ENCODE measurements around the gene GRM8. TPM values are rescaled to one million over a fixed set of nuclear protein-coding genes. Genes with fewer than 3 reads are reported as not detected.

The GRM8 gene
- total RNA-seq, 1 experiment from 2014 or later: 1.8 TPM

- Histone ChIP-seq H3K56ac (ENCODE audit: insufficient read length, low read depth, low read length) (no peak overlapping the region), H3K23me2 (ENCODE audit: insufficient read length, low read depth, low read length, poor library complexity, severe bottlenecking) (peaks cover 21% of the 10 kb centered on the region), H3K27ac (ENCODE audit: insufficient read length, low read depth, low read length) (no peak overlapping the region), H2BK12ac (ENCODE audit: insufficient read length, low read depth, low read length) (no peak overlapping the region), H2AK5ac (ENCODE audit: insufficient read length, low read length) (no peak overlapping the region), H4K8ac (replicated peaks; ENCODE audit: insufficient read length, low read depth, low read length) (no peak overlapping the region), H3K4me2 (ENCODE audit: insufficient read depth, insufficient read length, low read length) (no peak overlapping the region), H3K27me3 (ENCODE audit: insufficient read depth, low read length) (peaks cover 16% of the 10 kb centered on the region; the same call in 1 of the 2 replicates), H4K91ac (ENCODE audit: insufficient read length, low read depth, low read length) (no peak overlapping the region), H2BK15ac (ENCODE audit: low read depth, low read length) (no peak overlapping the region), H3K4ac (ENCODE audit: low read depth, low read length) (no peak overlapping the region), H2BK20ac (ENCODE audit: low read depth, low read length, poor library complexity, severe bottlenecking) (no peak overlapping the region), H3K18ac (ENCODE audit: insufficient read length, low read depth, low read length) (no peak overlapping the region), H3K23ac (ENCODE audit: insufficient read length, low read depth, low read length) (no peak overlapping the region), H4K5ac (ENCODE audit: insufficient read length, low read depth, low read length) (no peak overlapping the region), H3K9me3 (ENCODE audit: control insufficient read depth, low read depth, low read length) (no peaks in the 10 kb centered on the region), H2BK5ac (ENCODE audit: insufficient read length, low read length) (no peak overlapping the region), H3K79me1 (ENCODE audit: insufficient read depth, low read depth, low read length, poor library complexity, severe bottlenecking) (no peaks in the 10 kb centered on the region), H3K79me2 (ENCODE audit: insufficient read depth, low read length) (no peaks in the 10 kb centered on the region), H2AFZ (ENCODE audit: low read length) (no peak overlapping the region), H3K9ac (ENCODE audit: extremely low read depth, insufficient read length, low read length) (no peak overlapping the region), H4K20me1 (ENCODE audit: control insufficient read depth, insufficient read depth, insufficient read length) (no peaks in the 10 kb centered on the region), H2BK120ac (ENCODE audit: low read depth, low read length, poor library complexity, severe bottlenecking) (no peak overlapping the region), H3T11ph (ENCODE audit: low read length) (no peak overlapping the region), H3K4me1 (ENCODE audit: insufficient read depth, low read length) (no peaks in the 10 kb centered on the region; the same call in 1 of the 2 replicates), H3K14ac (ENCODE audit: insufficient read depth, low read length) (no peak overlapping the region)
- no peak overlapping the region for H3K4me3 Mint-ChIP-seq
- peaks cover 82% of the 10 kb centered on the region for H3K27me3 Mint-ChIP-seq (ENCODE audit: low read depth)
- H3K4me1 Mint-ChIP-seq: peaks cover 8 to 12% of the 10 kb centered on the region in 2 experiments
- TF ChIP-seq CTCF (conservative IDR thresholded peaks at IDR 0.05): no peak
- H3K9me3 Mint-ChIP-seq: peaks cover 0 to 5% of the 10 kb centered on the region in 2 experiments; a peak in 1 of 5 replicates
- no peaks in the 10 kb centered on the region; a peak in 1 of 7 replicates for H3K36me3 Mint-ChIP-seq (ENCODE audit: insufficient read depth in 1 of 3, low read depth in 3 of 3)
- no CpG with 5 or more reads among the region's 2 CpGs for WGBS (ENCODE audit: extremely low coverage, insufficient read length, low lambda C conversion rate)
- no peak overlapping the region for H3K27ac Mint-ChIP-seq
- DNase-seq: no peak
Measured at GRCh38 chr7:127256041-127256725, 3.4 kb upstream of the GRM8 start.

Data from H9 (cell line).